NB4 (cell line): ENCODE results near the gene IL1RN.

Source experiments
- MYC ChIP-seq: IDR thresholded peaks from 2 replicates; pipeline ENCODE4 v1.6.1; 2011; ENCODE audit warnings: low read depth, low read length
- POLR2A ChIP-seq: IDR thresholded peaks from 2 replicates; pipeline ENCODE4 v1.6.1; 2011; ENCODE audit warnings: mild to moderate bottlenecking; ENCODE audit not compliant: insufficient read length; ENCODE audit errors: extremely low read depth
- TF ChIP-seq, protein P1 (sequence below): IDR thresholded peaks from one replicate; pipeline ENCODE4 v1.5.1; 2012; ENCODE audit warnings: low read depth, low read length
- TF ChIP-seq, protein P2 (sequence below): IDR thresholded peaks from 2 replicates; pipeline ENCODE4 v1.6.1; 2011; ENCODE audit warnings: low read depth, low read length

DNA sequence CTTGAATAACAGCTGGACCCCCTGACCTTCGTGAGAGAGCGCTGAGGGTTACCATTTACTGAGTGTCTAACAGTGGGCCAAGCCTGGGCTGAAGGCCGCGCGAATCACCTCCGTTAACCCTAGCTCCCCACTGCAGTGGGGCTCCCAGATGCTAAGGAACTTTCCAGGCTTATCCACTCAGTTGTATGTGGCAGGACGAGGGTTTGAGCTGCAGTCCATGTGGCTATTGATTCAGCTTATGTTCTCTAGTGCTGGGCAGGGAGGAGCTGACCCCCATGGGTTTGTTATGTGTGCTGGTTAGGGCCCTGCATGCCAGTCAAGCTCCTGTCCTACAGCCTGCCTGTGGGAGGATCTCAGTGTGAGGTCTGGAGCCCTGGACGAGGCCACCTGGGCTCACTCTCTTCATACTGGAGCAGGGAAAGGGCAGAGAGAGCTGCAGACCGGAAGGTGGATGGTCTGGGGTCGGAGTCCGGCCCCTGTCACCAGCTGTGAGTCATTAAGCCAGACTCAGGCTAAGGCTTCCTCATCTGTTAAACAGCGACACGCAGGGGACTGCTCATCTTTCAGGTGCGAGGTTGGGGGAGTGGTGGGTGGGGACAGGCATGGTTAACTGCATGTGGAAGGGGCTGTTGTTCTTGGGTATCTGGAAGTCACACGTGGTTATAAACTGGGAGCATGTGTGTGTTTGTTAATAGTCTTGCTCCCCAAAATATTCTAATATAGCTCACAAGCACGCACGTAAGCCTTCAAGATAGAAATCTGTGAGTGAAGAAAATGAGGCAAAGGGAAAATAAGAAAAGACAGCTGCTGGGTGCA is 52.9 kb downstream of the IL1RN start:
- TF ChIP-seq, protein P1, sequence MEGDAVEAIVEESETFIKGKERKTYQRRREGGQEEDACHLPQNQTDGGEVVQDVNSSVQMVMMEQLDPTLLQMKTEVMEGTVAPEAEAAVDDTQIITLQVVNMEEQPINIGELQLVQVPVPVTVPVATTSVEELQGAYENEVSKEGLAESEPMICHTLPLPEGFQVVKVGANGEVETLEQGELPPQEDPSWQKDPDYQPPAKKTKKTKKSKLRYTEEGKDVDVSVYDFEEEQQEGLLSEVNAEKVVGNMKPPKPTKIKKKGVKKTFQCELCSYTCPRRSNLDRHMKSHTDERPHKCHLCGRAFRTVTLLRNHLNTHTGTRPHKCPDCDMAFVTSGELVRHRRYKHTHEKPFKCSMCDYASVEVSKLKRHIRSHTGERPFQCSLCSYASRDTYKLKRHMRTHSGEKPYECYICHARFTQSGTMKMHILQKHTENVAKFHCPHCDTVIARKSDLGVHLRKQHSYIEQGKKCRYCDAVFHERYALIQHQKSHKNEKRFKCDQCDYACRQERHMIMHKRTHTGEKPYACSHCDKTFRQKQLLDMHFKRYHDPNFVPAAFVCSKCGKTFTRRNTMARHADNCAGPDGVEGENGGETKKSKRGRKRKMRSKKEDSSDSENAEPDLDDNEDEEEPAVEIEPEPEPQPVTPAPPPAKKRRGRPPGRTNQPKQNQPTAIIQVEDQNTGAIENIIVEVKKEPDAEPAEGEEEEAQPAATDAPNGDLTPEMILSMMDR, result no peak
- TF ChIP-seq, protein P2, sequence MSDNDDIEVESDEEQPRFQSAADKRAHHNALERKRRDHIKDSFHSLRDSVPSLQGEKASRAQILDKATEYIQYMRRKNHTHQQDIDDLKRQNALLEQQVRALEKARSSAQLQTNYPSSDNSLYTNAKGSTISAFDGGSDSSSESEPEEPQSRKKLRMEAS, result peak; percentile 19; the same call in 1 of the 2 replicates
- no peak for TF ChIP-seq POLR2A
- no peak for TF ChIP-seq MYC
